SK-N-SH treated with all-trans-retinoic acid at 6 μM for 48 hours (cell line): Measurements from ENCODE around the gene RAN.

Experiments used
- ARNTL ChIP-seq: fragments of 450-650 bp; formaldehyde crosslinking; IDR thresholded peaks from 2 replicates; pipeline ENCODE4 v1.5.0; 2020; ENCODE audit warnings: low read depth, mild to moderate bottlenecking, moderate library complexity, borderline replicate concordance
- ESRRG ChIP-seq: fragments of 250-450 bp; sonication (Bioruptor Pico); IDR thresholded peaks from 2 replicates; pipeline ENCODE4 v1.6.1; 2021; ENCODE audit warnings: mild to moderate bottlenecking

GRCh38 chr12:130916241-130916911, 44.5 kb downstream of the RAN start:
- TF ChIP-seq ARNTL (CRISPR knock-in tag) (no peak), ESRRG (no peak)
